GM18868 (cell line): ENCODE measurements around the gene JUNB.
"Not testable (repeated sequence)": the region's sequence is repeated elsewhere in the genome, so short reads cannot be mapped to it uniquely, and the experiment has no call there.

Source experiments
- ATAC-seq: cut with Tn5 transposase; IDR thresholded peaks from one replicate; pipeline ENCODE4 v1.9.1; 2021; ENCODE audit warnings: mild to moderate bottlenecking, moderate library complexity; ENCODE audit not compliant: unreplicated experiment

JUNB gene

DNA sequence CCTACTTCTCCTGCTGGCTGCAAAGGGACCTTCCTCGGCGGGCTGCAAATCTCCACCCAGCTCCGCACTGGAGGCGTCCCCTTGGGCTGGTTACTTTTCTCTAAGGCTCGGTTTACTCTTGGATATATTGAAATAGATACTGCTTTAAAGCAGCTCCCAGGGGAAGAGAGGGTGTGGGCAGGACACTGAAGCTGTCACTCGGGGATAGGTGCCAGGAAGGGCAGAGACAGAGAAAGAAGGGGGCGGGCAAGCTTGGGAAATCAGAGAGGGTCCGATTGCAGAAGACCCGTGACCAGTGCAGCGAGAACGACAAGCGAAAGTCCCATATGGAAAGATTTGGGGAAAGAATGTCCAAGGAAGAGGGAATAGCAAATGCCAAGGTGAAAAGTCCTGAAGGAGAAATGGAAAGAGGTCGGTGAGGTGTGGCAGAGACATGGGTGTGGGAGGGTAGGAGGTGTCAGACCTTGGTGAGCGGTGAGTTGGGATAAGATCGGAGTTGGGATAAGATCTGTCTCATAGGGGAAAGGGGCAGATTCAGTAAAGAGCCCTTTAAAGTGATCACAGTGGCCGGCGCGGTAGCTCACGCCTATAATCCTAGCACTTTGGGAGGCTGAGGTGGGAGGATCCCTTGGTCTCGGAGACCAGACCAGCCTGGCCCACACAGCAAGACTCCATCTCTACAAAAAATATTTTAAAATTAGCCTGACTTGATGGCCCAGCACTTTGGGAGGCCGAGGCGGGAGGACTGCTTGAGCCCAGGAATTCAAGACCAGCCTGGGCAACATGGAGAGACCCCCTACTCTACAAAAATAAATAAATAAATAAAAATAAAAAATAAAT is 11.2 kb downstream of the JUNB start:
- no peak for ATAC-seq

GRCh38 chr19:12804051-12804450 is 12.8 kb downstream of the JUNB start:
- no peak for ATAC-seq

- ATAC-seq: peak; percentile 70
Measured at GRCh38 chr19:12806242-12807081, 15.2 kb downstream of the JUNB start, which contains the start of gene RNASEH2A. Gene RNASEH2A, plus strand, starts transcription at chr19:12806584. Its CDS starts 90 bp downstream, at chr19:12806674.

DNA sequence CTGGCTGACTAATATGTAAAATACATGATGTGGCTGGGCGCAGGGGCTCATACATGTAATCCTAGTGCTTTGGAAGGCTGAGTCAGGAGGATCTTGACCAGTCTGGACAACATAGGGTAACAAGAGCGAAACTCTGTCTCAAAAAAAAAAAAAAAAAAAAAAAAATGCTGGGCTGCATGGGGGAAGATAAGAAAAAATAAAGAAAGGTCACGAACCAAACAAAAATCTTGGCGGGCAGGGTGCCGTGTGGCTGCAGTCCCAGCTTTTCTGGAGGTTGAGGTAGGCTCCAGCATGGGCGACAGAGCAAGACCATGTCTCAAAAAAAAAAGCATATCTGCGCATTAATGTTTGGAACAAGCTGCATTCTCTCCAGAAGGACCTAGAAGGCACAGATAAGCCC is 23.8 kb downstream of the JUNB start:
- no peak for ATAC-seq

GRCh38 chr19:12817188-12817587 is 25.9 kb downstream of the JUNB start:
- not testable (repeated sequence) for ATAC-seq

GRCh38 chr19:12817810-12818209 is 26.5 kb downstream of the JUNB start:
- ATAC-seq: not testable (repeated sequence)

DNA sequence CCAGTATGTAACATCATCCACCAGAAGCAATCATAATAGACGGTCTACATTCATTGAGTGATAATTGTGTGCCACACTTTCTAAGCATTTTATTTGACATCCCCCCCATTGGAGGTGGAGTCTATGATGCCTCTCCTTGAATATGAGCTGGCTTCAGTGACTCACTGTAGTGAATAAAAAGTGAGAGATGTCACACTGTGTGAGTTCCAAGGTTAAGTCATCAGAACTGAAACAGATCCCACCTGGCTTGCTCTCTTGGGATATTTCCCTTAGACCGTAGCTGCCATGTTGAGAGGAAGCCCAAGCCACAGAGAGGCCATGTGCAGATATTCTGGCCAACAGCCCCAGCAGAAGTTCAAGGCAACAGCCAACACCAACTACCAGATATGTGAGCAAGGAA is 30.5 kb downstream of the JUNB start:
- no peak for ATAC-seq

- no peak for ATAC-seq
Measured at GRCh38 chr19:12825254-12826131, 34.2 kb downstream of the JUNB start.

DNA sequence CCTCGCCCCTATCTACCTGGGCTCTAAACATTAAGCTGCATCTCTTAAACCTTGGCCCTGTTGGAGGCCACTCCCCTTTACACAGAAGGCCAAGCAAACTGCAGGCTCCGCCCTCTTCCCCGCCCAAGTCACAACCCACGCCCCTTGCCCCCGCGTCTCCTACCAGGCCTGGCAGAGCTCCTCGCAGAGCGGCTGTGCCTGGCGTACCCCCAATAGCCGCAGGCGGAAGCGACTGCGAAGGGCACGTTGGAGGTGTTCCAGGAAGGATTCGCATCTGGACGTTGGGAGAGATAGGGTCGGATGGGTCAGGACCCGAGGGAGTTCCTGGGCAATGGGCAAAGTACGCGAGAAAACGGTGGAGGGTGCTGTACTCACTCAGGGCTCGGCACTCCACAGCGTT is 37.2 kb downstream of the JUNB start:
- no peak for ATAC-seq

DNA sequence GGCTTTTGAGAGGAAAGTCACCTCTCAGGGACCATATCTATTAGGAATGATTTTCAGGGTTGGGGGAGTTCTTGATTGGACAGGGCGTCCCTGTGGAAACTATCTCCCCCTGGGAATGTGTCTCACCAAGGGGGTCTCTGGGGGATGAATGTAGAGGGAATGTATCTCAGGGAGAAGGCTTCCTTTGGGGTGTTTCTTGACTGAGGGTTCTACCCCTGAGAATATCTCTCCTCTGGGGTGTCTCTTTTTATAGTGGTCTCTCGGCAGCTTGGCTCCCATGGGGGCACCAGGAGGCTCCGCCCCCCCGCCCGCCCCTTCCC is 42.1 kb downstream of the JUNB start:
- no peak for ATAC-seq

GRCh38 chr19:12833738-12834565 is 42.7 kb downstream of the JUNB start:
- ATAC-seq: no peak

GRCh38 chr19:12834566-12834943 is 43.3 kb downstream of the JUNB start, which contains the start of gene RTBDN:
Gene RTBDN, minus strand, starts transcription at chr19:12834579. Its CDS starts 4,600 bp downstream, at chr19:12829979.
- no peak for ATAC-seq

GRCh38 chr19:12834976-12835757 is 43.9 kb downstream of the JUNB start:
- ATAC-seq: no peak

- ATAC-seq: no peak
Measured at GRCh38 chr19:12836529-12836863, 45.2 kb downstream of the JUNB start.

- ATAC-seq: no peak
Measured at GRCh38 chr19:12837225-12837624, 45.9 kb downstream of the JUNB start.

DNA sequence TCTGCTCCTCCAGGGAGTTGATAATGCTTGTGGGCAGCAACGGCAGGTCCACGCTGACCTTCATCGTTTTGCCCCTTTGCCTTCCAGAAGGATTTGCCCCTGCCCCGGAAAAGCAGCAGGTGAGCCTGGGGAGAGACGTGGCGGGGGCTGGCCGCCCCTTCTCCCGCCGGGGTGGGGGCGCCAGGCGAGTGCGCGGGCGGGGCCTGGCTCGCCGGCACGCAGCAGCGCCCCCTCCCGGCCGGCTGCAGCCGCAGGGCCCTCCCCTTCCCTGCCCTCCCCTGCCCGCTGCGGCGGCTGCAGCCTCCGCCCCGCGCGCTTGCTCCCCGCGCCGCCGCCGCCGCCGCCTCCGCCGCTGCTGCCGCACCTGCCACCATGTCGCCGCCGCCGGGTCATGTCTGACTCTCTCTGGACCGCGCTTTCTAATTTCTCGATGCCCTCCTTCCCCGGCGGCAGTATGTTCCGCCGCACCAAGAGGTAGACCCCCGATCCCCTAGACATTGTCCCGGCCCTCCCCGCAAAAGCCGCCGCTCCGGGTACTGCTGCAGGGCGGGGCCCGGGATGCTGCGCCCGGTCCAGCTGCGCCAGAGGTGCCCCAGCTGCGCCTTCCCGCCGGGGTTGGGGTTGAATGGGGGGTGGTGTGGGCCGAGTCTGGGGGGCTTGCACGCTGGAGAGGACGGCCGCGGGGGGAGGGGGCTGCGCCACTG is 47.0 kb downstream of the JUNB start, which contains the start of gene MAST1:
TSS of gene MAST1 (plus strand) at position 334 of the 704 bp plus-strand sequence. CDS start at position 392, 58 bp downstream.
- ATAC-seq: no peak

- no peak for ATAC-seq
Measured at GRCh38 chr19:12838886-12839756, 47.8 kb downstream of the JUNB start.
